Body of pancreas (tissue), 4 donors: ENCODE measurements around the gene FOXP1.

ENCODE experiments used
- POLR2A ChIP-seq, 3 donors: fragments of 450-650 bp; IDR thresholded peaks; one replicate each; pipeline ENCODE4 v1.6.1; 2016; ENCODE audit warnings: antibody characterized with exemption in 3 of 3, mild to moderate bottlenecking in 2 of 3
- TF ChIP-seq, protein P1 (sequence below), 7 experiments: fragments of 450-650 bp in 4 of 7; fragments of 200-600 bp in 3 of 7; sonication (generic) in 3 of 7; IDR thresholded peaks; one replicate each; pipeline ENCODE4 v1.5.1; 2016 to 2019; ENCODE audit warnings: antibody characterized with exemption in 7 of 7

DNA sequence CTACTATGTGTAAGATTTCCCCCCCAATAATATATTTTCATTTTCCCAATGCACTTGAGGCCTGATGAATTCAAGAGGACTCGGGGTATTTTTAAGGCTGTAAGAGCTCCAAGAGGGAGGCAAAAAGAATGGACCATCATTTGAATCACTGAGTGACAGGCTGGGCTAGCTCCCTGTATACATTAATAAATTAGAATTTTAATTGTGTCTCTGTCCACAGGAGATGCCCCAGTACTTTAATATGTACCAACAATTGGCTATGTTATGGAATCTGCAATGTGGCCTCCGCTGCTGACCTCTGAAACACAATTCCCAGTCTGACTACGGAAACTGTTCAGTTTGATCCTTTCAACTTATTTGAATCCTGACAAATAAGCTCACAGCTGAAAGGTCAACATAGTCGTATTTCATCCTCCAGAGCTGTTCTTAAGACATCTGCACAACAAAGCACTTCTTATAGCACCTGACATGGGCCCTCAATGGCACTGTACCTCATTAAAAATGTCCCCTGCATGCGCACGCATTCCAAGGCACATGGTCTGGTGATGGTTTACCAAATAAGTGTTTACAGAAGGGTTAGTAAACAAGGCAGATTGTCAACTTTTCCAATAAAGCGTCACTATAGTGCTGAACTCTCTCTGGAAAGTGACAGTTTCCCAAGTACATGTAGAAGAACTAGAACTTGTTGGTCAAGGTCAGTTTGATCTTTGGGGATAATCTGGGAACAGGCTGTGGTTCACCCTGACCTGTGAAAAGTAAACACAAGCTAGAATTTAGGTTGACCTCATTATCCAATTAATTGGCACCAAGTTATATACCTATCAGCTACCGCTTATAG is 472.9 kb downstream of the FOXP1 start:
- TF ChIP-seq, protein P1, sequence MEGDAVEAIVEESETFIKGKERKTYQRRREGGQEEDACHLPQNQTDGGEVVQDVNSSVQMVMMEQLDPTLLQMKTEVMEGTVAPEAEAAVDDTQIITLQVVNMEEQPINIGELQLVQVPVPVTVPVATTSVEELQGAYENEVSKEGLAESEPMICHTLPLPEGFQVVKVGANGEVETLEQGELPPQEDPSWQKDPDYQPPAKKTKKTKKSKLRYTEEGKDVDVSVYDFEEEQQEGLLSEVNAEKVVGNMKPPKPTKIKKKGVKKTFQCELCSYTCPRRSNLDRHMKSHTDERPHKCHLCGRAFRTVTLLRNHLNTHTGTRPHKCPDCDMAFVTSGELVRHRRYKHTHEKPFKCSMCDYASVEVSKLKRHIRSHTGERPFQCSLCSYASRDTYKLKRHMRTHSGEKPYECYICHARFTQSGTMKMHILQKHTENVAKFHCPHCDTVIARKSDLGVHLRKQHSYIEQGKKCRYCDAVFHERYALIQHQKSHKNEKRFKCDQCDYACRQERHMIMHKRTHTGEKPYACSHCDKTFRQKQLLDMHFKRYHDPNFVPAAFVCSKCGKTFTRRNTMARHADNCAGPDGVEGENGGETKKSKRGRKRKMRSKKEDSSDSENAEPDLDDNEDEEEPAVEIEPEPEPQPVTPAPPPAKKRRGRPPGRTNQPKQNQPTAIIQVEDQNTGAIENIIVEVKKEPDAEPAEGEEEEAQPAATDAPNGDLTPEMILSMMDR (IDR thresholded peaks at IDR 0.05) = no peak
- no peak for TF ChIP-seq POLR2A (IDR thresholded peaks at IDR 0.05)
